ENCODE measurements around the gene PPME1. TPM values are rescaled to one million over a fixed set of nuclear protein-coding genes. Genes with fewer than 3 reads are reported as not detected.

Gene PPME1
- total RNA-seq, 2 experiments from 2014 or later: 28.6 to 28.8 TPM

- peaks cover 33% of the 10 kb centered on the region for H3K36me3 ChIP-seq (ENCODE audit: insufficient read depth, low read length)
- peak overlapping the region; percentile 82 for H3K4me2 ChIP-seq (ENCODE audit: low read length)
- no peaks in the 10 kb centered on the region for H3K9me2 ChIP-seq (ENCODE audit: insufficient read depth, low read length)
- BruUV-seq (replicated peaks): no TSS peak
- H4K20me1 ChIP-seq (ENCODE audit: insufficient read depth, low read length): no peaks in the 10 kb centered on the region
- intact Hi-C loops (cut with micrococcal nuclease; ENCODE audit: unreplicated experiment): loop anchor here (2.0 to 5.0 kb wide), 2 partner anchors 189 to 210 kb away; partner anchors contain the start of gene UCP2
- H3K4me3 ChIP-seq (ENCODE audit: low read depth, low read length, poor library complexity, severe bottlenecking): peak overlapping the region; percentile 85
- DNase-seq (ENCODE audit: low spot score): no peak
- no peaks in the 10 kb centered on the region for H3K9me3 ChIP-seq (ENCODE audit: low read length)
- TF ChIP-seq CTCF (conservative IDR thresholded peaks at IDR 0.05; ENCODE audit: low read length) (no peak), EZH2phosphoT487 (IDR thresholded peaks at IDR 0.05; ENCODE audit: borderline replicate concordance, low read depth, low read length) (no peak)
- H3K79me2 ChIP-seq (ENCODE audit: insufficient read depth, low read depth, low read length): peaks cover 44% of the 10 kb centered on the region
- H3K27ac ChIP-seq (ENCODE audit: low read depth, low read length, poor library complexity, severe bottlenecking): no peak overlapping the region
- peaks cover 30% of the 10 kb centered on the region for H3K4me1 ChIP-seq (ENCODE audit: insufficient read depth, low read length, poor library complexity, severe bottlenecking)
- POLR2A ChIA-PET: interaction anchor here (0.6 to 2.2 kb wide), 2 partner anchors 12 to 321 kb away, joined by 3 to 10 read pairs; no protein-coding TSS in a partner anchor
- CTCF ChIA-PET (ENCODE audit: unreplicated experiment): no interaction called here
- no peak overlapping the region; the same call in 1 of the 2 replicates for H2AFZ ChIP-seq (ENCODE audit: low read length)
Measured at GRCh38 chr11:74171997-74172396, 908 bp downstream of the PPME1 start.

GRCh38 chr11:74175920-74176319, 4.8 kb downstream of the PPME1 start:
- peaks cover 34% of the 10 kb centered on the region; the same call in 1 of the 2 replicates for H3K79me2 ChIP-seq (ENCODE audit: insufficient read depth, low read depth, low read length)
- no peaks in the 10 kb centered on the region for H4K20me1 ChIP-seq (ENCODE audit: insufficient read depth, low read length)
- peaks cover 18% of the 10 kb centered on the region for H3K4me1 ChIP-seq (ENCODE audit: insufficient read depth, low read length, poor library complexity, severe bottlenecking)
- CTCF ChIA-PET (ENCODE audit: unreplicated experiment): no interaction called here
- POLR2A ChIA-PET: interaction anchor here (0.7 to 0.9 kb wide), 2 partner anchors 35 to 585 kb away, joined by 3 to 4 read pairs; no protein-coding TSS in a partner anchor
- DNase-seq (ENCODE audit: low spot score): no peak
- no peak overlapping the region for H2AFZ ChIP-seq (ENCODE audit: low read length)
- TF ChIP-seq EZH2phosphoT487 (IDR thresholded peaks at IDR 0.05; ENCODE audit: borderline replicate concordance, low read depth, low read length) (no peak), CTCF (conservative IDR thresholded peaks at IDR 0.05; ENCODE audit: low read length) (no peak)
- H3K27ac ChIP-seq (ENCODE audit: low read depth, low read length, poor library complexity, severe bottlenecking): no peak overlapping the region
- H3K36me3 ChIP-seq (ENCODE audit: insufficient read depth, low read length): peaks cover 18% of the 10 kb centered on the region
- intact Hi-C loops (cut with micrococcal nuclease; ENCODE audit: unreplicated experiment): no loop called here
- H3K4me3 ChIP-seq (ENCODE audit: low read depth, low read length, poor library complexity, severe bottlenecking): no peak overlapping the region
- H3K9me3 ChIP-seq (ENCODE audit: low read length): no peaks in the 10 kb centered on the region
- no peak overlapping the region for H3K4me2 ChIP-seq (ENCODE audit: low read length)
- no TSS peak for BruUV-seq (replicated peaks)
- H3K9me2 ChIP-seq (ENCODE audit: insufficient read depth, low read length): no peaks in the 10 kb centered on the region

- H3K27ac ChIP-seq (ENCODE audit: low read depth, low read length, poor library complexity, severe bottlenecking): no peak overlapping the region
- BruUV-seq (replicated peaks): no TSS peak
- ChIA-PET POLR2A (interaction anchor here (0.6 kb wide), 1 partner anchor 313 kb away, joined by 3 read pairs; no protein-coding TSS in a partner anchor), CTCF (ENCODE audit: unreplicated experiment) (no interaction called here)
- peaks cover 24% of the 10 kb centered on the region; the same call in 1 of the 2 replicates for H3K79me2 ChIP-seq (ENCODE audit: insufficient read depth, low read depth, low read length)
- intact Hi-C loops (cut with micrococcal nuclease; ENCODE audit: unreplicated experiment): no loop called here
- H3K4me1 ChIP-seq (ENCODE audit: insufficient read depth, low read length, poor library complexity, severe bottlenecking): no peaks in the 10 kb centered on the region
- peaks cover 22% of the 10 kb centered on the region for H3K36me3 ChIP-seq (ENCODE audit: insufficient read depth, low read length)
- DNase-seq (ENCODE audit: low spot score): no peak
- H4K20me1 ChIP-seq (ENCODE audit: insufficient read depth, low read length): no peaks in the 10 kb centered on the region
- H3K9me2 ChIP-seq (ENCODE audit: insufficient read depth, low read length): no peaks in the 10 kb centered on the region
- no peak overlapping the region for H3K4me3 ChIP-seq (ENCODE audit: low read depth, low read length, poor library complexity, severe bottlenecking)
- H3K9me3 ChIP-seq (ENCODE audit: low read length): no peaks in the 10 kb centered on the region
- TF ChIP-seq CTCF (conservative IDR thresholded peaks at IDR 0.05; ENCODE audit: low read length) (no peak), EZH2phosphoT487 (IDR thresholded peaks at IDR 0.05; ENCODE audit: borderline replicate concordance, low read depth, low read length) (no peak)
- H2AFZ ChIP-seq (ENCODE audit: low read length): no peak overlapping the region
- no peak overlapping the region for H3K4me2 ChIP-seq (ENCODE audit: low read length)
Measured at GRCh38 chr11:74179234-74180052, 8.4 kb downstream of the PPME1 start.
